Activated CD8-positive, alpha-beta memory T cell treated with anti-CD3 and anti-CD28 coated beads, Interleukin-2, amount 50 U/mL, for 24 hours (primary cell): Measurements from ENCODE around the gene CTAGE15.
"Not testable (repeated sequence)": the region's sequence is repeated elsewhere in the genome, so short reads cannot be mapped to it uniquely, and the experiment has no call there.

Experiments used
- DNase-seq: peaks from one replicate; pipeline ENCODE4 v3.0.0-alpha.2; 2020; ENCODE audit errors: extremely low read depth

Gene CTAGE15

GRCh38 chr7:143571501-143571900 is at the start of gene CTAGE15:
TSS of gene CTAGE15 (plus strand) at chr7:143571801. CDS start at chr7:143571818, 17 bp downstream.
- DNase-seq, result not testable (repeated sequence)

- not testable (repeated sequence) for DNase-seq
Observed at GRCh38 chr7:143522309-143522916, 49.2 kb upstream of the CTAGE15 start.

GRCh38 chr7:143531169-143531926 is 40.3 kb upstream of the CTAGE15 start:
- not testable (repeated sequence) for DNase-seq

GRCh38 chr7:143531932-143532331 is 39.7 kb upstream of the CTAGE15 start:
- DNase-seq, result not testable (repeated sequence)

GRCh38 chr7:143533213-143533839 is 38.3 kb upstream of the CTAGE15 start:
- DNase-seq, result not testable (repeated sequence)

- DNase-seq, result not testable (repeated sequence)
Observed at GRCh38 chr7:143536443-143536842, 35.2 kb upstream of the CTAGE15 start.

- DNase-seq, result not testable (repeated sequence)
Observed at GRCh38 chr7:143543288-143544038, 28.1 kb upstream of the CTAGE15 start.

- DNase-seq, result not testable (repeated sequence)
Observed at GRCh38 chr7:143555968-143556367, 15.6 kb upstream of the CTAGE15 start.

GRCh38 chr7:143563306-143563705 is 8.3 kb upstream of the CTAGE15 start:
- not testable (repeated sequence) for DNase-seq

- DNase-seq, result not testable (repeated sequence)
Observed at GRCh38 chr7:143566001-143566400, 5.6 kb upstream of the CTAGE15 start.

- DNase-seq, result not testable (repeated sequence)
Observed at GRCh38 chr7:143588183-143588582, 16.6 kb downstream of the CTAGE15 start.

- DNase-seq, result not testable (repeated sequence)
Observed at GRCh38 chr7:143589897-143590296, 18.3 kb downstream of the CTAGE15 start.

- DNase-seq, result not testable (repeated sequence)
Observed at GRCh38 chr7:143598086-143598485, 26.5 kb downstream of the CTAGE15 start.

GRCh38 chr7:143603549-143603948 is 31.9 kb downstream of the CTAGE15 start:
- DNase-seq, result not testable (repeated sequence)

GRCh38 chr7:143606088-143606487 is 34.5 kb downstream of the CTAGE15 start:
- not testable (repeated sequence) for DNase-seq

GRCh38 chr7:143615545-143615944 is 43.9 kb downstream of the CTAGE15 start:
- DNase-seq, result not testable (repeated sequence)

- DNase-seq, result not testable (repeated sequence)
Observed at GRCh38 chr7:143617204-143617603, 45.6 kb downstream of the CTAGE15 start.

GRCh38 chr7:143620058-143620457 is 48.5 kb downstream of the CTAGE15 start:
- DNase-seq, result not testable (repeated sequence)

- peak; percentile 23 for DNase-seq
Observed at GRCh38 chr7:143620646-143621045, 49.0 kb downstream of the CTAGE15 start, which contains the start of gene TCAF2. TSS of gene TCAF2 (plus strand) at chr7:143620974.

- not testable (repeated sequence) for DNase-seq
Observed at GRCh38 chr7:143621175-143621574, 49.6 kb downstream of the CTAGE15 start.

- not testable (repeated sequence) for DNase-seq
Observed at GRCh38 chr7:143622130-143622529, 50.5 kb downstream of the CTAGE15 start.
